Thymus (tissue), 11 donors: ENCODE results near the gene GGA1. TPM values are rescaled to one million over a fixed set of nuclear protein-coding genes. Genes with fewer than 3 reads are reported as not detected.

ENCODE experiments used
- DNase-seq, 9 donors: peaks; one replicate each; pipeline ENCODE4 v3.0.0-alpha.2; 2013; ENCODE audit warnings: low spot score in 9 of 9, low read depth in 6 of 9, missing footprints in 1 of 9
- H3K27ac ChIP-seq, 2 donors: one replicate each; pipeline ENCODE4 v1.5.1; 2013; ENCODE audit warnings: control low read depth in 1 of 2, low read depth in 1 of 2, low read length in 1 of 2, mild to moderate bottlenecking in 1 of 2, moderate library complexity in 1 of 2
- H3K27me3 ChIP-seq, 2 donors: one replicate each; pipeline ENCODE4 v1.5.1; 2013; ENCODE audit warnings: low read length in 1 of 2; ENCODE audit not compliant: control insufficient read depth in 2 of 2, insufficient read depth in 1 of 2
- H3K36me3 ChIP-seq, 2 donors: one replicate each; pipeline ENCODE4 v1.5.1; 2013; ENCODE audit warnings: low read length in 1 of 2, mild to moderate bottlenecking in 1 of 2, moderate library complexity in 1 of 2; ENCODE audit not compliant: control insufficient read depth in 2 of 2, insufficient read depth in 2 of 2
- H3K4me1 ChIP-seq, 2 donors: one replicate each; pipeline ENCODE4 v1.5.1; 2013; ENCODE audit warnings: low read length in 2 of 2; ENCODE audit not compliant: control insufficient read depth in 2 of 2, insufficient read depth in 2 of 2
- H3K4me3 ChIP-seq, 2 donors: one replicate each; pipeline ENCODE4 v1.5.1; 2013; ENCODE audit warnings: low read length in 2 of 2, control low read depth in 1 of 2, mild to moderate bottlenecking in 1 of 2
- H3K9me3 ChIP-seq, 2 donors: one replicate each; pipeline ENCODE4 v1.5.1; 2013; ENCODE audit warnings: low read length in 1 of 2, mild to moderate bottlenecking in 1 of 2; ENCODE audit not compliant: control insufficient read depth in 2 of 2, insufficient read depth in 1 of 2
- WGBS: extraction: QIAGEN DNeasy Blood & Tissue Kit; methylation state at CpG from one replicate; pipeline ENCODE4 v1.1.7; 2013; 5-methylcytosine and 5-hydroxymethylcytosine counted together
- polyA plus RNA-seq: library from polyadenylated mRNA; stranded (reverse); fragments of 200-250 nt; gene quantifications from one replicate; pipeline ENCODE4 v1.2.3, GENCODE V29; 2013
- total RNA-seq: library from RNA; stranded (reverse); fragments of 120-200 nt; gene quantifications from one replicate; pipeline ENCODE4 v1.2.4, GENCODE V29; 2013
- donor health status: healthy.

GGA1 gene
- total and polyA plus RNA-seq, 2 donors = 20.1 to 99.5 TPM

- DNase-seq = no peak
- 93% methylated on average over 6 of the region's 6 CpGs for WGBS
These were observed 15.4 kb downstream of the GGA1 start for GRCh38 chr22:37624017-37624365.

GRCh38 chr22:37624876-37625275 is 16.2 kb downstream of the GGA1 start:
- Histone ChIP-seq H3K4me3 (no peak overlapping the region), H3K27ac (peak overlapping the region in 1 of 2 donors; percentile 50), H3K9me3 (peaks cover 0 to 5% of the 10 kb centered on the region in 2 donors), H3K36me3 (peaks cover 46 to 74% of the 10 kb centered on the region in 2 donors), H3K4me1 (peaks cover 32 to 60% of the 10 kb centered on the region in 2 donors), H3K27me3 (no peaks in the 10 kb centered on the region)
- no peak for DNase-seq
- WGBS = 97% methylated on average over 7 of the region's 7 CpGs

More at GRCh38 chr22:37624017-37624365, 15.4 kb downstream of the GGA1 start:
- Histone ChIP-seq H3K9me3 (peaks cover 0 to 5% of the 10 kb centered on the region in 2 donors), H3K27ac (peak overlapping the region in 1 of 2 donors; percentile 34), H3K27me3 (no peaks in the 10 kb centered on the region), H3K4me3 (no peak overlapping the region), H3K36me3 (peaks cover 44 to 73% of the 10 kb centered on the region in 2 donors), H3K4me1 (peaks cover 30 to 59% of the 10 kb centered on the region in 2 donors)

- H3K4me1 ChIP-seq = peaks cover 32 to 60% of the 10 kb centered on the region in 2 donors
These were observed 17.1 kb downstream of the GGA1 start for GRCh38 chr22:37625737-37626136.

GRCh38 chr22:37626144-37626543 is 17.5 kb downstream of the GGA1 start:
- DNase-seq = peak in 1 of 9 donors; percentile 39
- Histone ChIP-seq H3K4me3 (no peak overlapping the region), H3K9me3 (peaks cover 0 to 5% of the 10 kb centered on the region in 2 donors), H3K27me3 (no peaks in the 10 kb centered on the region), H3K36me3 (peaks cover 43 to 75% of the 10 kb centered on the region in 2 donors), H3K4me1 (peaks cover 32 to 61% of the 10 kb centered on the region in 2 donors), H3K27ac (peak overlapping the region; percentile 90 to 96)
- WGBS = 94% methylated on average over 11 of the region's 11 CpGs

More at GRCh38 chr22:37625737-37626136, 17.1 kb downstream of the GGA1 start:
- no peak for DNase-seq
- Histone ChIP-seq H3K27me3 (no peaks in the 10 kb centered on the region), H3K9me3 (peaks cover 0 to 5% of the 10 kb centered on the region in 2 donors), H3K27ac (peak overlapping the region; percentile 90 to 96), H3K4me3 (no peak overlapping the region), H3K36me3 (peaks cover 43 to 75% of the 10 kb centered on the region in 2 donors)
- 93% methylated on average over 14 of the region's 14 CpGs for WGBS

GRCh38 chr22:37626556-37627075 is 18.0 kb downstream of the GGA1 start:
- no peaks in the 10 kb centered on the region for H3K27me3 ChIP-seq
- no peak for DNase-seq
- H3K36me3 ChIP-seq = peaks cover 42 to 76% of the 10 kb centered on the region in 2 donors
- peaks cover 0 to 5% of the 10 kb centered on the region in 2 donors for H3K9me3 ChIP-seq
- H3K4me1 ChIP-seq = peaks cover 32 to 65% of the 10 kb centered on the region in 2 donors
- H3K27ac ChIP-seq = peak overlapping the region; percentile 90 to 96
- H3K4me3 ChIP-seq = no peak overlapping the region
- WGBS = 89% methylated on average over 13 of the region's 13 CpGs

- H3K27me3 ChIP-seq = no peaks in the 10 kb centered on the region
- H3K9me3 ChIP-seq = peaks cover 0 to 5% of the 10 kb centered on the region in 2 donors
- H3K4me3 ChIP-seq = peak overlapping the region in 1 of 2 donors; percentile 5
- H3K27ac ChIP-seq = peak overlapping the region; percentile 90 to 96
- no peak for DNase-seq
- WGBS = 44% methylated on average over 7 of the region's 7 CpGs
- H3K4me1 ChIP-seq = peaks cover 32 to 67% of the 10 kb centered on the region in 2 donors
- H3K36me3 ChIP-seq = peaks cover 45 to 79% of the 10 kb centered on the region in 2 donors
These were observed 18.5 kb downstream of the GGA1 start for GRCh38 chr22:37627121-37627520.

- Histone ChIP-seq H3K4me1 (peaks cover 32 to 70% of the 10 kb centered on the region in 2 donors), H3K27ac (peak overlapping the region; percentile 90 to 96)
- WGBS = 16% methylated on average over 6 of the region's 6 CpGs
These were observed 18.9 kb downstream of the GGA1 start for GRCh38 chr22:37627545-37627944.

GRCh38 chr22:37628830-37629229 is 20.2 kb downstream of the GGA1 start:
- Histone ChIP-seq H3K27me3 (no peaks in the 10 kb centered on the region), H3K4me1 (peaks cover 44 to 76% of the 10 kb centered on the region in 2 donors), H3K4me3 (no peak overlapping the region), H3K27ac (peak overlapping the region; percentile 90 to 96), H3K36me3 (peaks cover 43 to 80% of the 10 kb centered on the region in 2 donors), H3K9me3 (peaks cover 0 to 6% of the 10 kb centered on the region in 2 donors)
- WGBS = 96% methylated on average over 8 of the region's 8 CpGs
- DNase-seq = no peak

More at GRCh38 chr22:37627545-37627944, 18.9 kb downstream of the GGA1 start:
- H3K4me3 ChIP-seq = peak overlapping the region in 1 of 2 donors; percentile 5
- peaks cover 46 to 83% of the 10 kb centered on the region in 2 donors for H3K36me3 ChIP-seq
- H3K9me3 ChIP-seq = peaks cover 0 to 5% of the 10 kb centered on the region in 2 donors
- H3K27me3 ChIP-seq = no peaks in the 10 kb centered on the region
- peak in 6 of 9 donors; percentile 63 to 92 (median 78) for DNase-seq

- WGBS = 98% methylated on average over 10 of the region's 10 CpGs
- no peak overlapping the region for H3K4me3 ChIP-seq
- peaks cover 0 to 6% of the 10 kb centered on the region in 2 donors for H3K9me3 ChIP-seq
- H3K27ac ChIP-seq = no peak overlapping the region
- no peak for DNase-seq
- peaks cover 50 to 76% of the 10 kb centered on the region in 2 donors for H3K4me1 ChIP-seq
- no peaks in the 10 kb centered on the region for H3K27me3 ChIP-seq
- H3K36me3 ChIP-seq = peaks cover 39 to 71% of the 10 kb centered on the region in 2 donors
These were observed 21.3 kb downstream of the GGA1 start for GRCh38 chr22:37629928-37630327.
